Midbrain (tissue), 1 donor: Measurements from ENCODE around the gene RTP5.
"Not testable (repeated sequence)": the region's sequence is repeated elsewhere in the genome, so short reads cannot be mapped to it uniquely, and the experiment has no call there.

Source experiments
- DNase-seq: peaks from one replicate; lab custom pipeline; 2025; lab: John Stamatoyannopoulos, UW

RTP5 gene

DNA sequence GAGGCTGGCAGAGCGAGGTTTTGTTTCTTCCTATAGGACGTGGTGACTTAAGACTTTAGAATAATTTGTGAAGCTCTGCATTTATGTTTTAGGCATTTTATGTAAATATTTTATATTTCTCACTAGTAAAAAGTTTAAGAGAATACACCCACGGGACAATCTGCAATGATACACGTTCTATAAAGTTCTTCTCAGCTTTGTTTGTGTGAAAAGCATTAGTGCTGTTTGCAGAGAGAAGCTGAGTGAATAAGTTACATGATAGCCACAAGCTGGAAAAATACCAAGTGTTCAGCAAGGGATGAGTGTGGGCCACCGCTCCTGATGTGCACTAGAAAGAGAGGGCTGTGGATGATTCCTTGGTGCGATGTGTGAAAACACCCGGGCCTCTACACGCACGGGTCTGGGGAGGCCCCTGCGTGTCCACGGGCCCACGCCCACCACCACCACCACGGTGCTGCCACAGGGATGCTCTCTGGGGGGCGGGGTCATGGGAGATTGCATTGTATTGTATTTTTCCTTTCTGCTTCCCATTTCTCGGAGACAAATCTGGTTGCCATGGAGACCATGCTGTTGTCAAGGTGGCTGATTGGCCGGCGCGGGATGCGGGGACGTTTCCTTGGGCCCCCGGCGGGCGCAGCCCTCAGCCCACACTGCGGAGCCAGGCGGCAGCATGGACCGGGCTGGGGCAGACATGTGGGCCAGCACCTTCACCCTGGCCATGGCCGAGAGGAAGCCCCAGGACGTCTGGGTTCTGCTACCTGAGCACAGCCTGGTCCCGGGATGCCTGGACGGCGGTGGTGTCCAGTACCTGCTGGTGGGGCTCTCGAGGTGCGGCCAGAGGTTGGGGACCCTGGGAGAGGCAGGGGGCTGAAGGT is at the start of gene RTP5:
Gene RTP5 (plus strand): TSS at position 643 of the 875 bp plus-strand sequence. CDS start 28 bp downstream, at position 671.
- no peak for DNase-seq

DNA sequence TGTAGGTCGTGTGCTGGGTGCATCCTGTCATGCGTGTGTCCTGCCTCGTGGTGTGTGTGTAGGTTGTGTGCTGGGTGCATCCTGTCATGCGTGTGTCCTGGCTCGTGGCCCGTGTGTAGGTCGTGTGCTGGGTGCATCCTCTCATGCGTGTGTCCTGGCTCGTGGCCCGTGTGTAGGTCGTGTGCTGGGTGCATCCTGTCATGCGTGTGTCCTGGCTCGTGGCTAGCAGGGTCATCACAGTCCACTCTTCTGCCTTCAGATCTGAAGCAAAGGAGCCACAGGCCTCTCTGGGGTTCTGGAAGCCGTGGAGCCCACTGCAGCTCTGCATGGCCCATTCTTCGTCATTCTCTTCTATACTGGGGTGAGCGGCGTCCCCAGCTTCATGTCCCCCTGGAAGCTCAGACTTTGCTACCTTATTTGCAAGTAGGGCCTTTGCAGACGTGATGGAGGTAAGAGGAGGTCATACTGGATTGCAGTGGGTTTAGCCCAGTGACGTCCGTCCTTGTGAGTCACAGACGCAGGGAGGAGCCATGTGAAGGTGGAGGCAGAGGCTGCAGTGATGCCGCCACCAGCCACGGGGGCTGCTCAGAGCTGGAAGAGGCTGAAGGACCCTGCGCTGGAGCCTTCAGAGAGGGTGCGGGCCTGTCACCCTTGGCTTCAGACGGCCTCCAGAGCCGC is 49.4 kb upstream of the RTP5 start:
- not testable (repeated sequence) for DNase-seq

DNA sequence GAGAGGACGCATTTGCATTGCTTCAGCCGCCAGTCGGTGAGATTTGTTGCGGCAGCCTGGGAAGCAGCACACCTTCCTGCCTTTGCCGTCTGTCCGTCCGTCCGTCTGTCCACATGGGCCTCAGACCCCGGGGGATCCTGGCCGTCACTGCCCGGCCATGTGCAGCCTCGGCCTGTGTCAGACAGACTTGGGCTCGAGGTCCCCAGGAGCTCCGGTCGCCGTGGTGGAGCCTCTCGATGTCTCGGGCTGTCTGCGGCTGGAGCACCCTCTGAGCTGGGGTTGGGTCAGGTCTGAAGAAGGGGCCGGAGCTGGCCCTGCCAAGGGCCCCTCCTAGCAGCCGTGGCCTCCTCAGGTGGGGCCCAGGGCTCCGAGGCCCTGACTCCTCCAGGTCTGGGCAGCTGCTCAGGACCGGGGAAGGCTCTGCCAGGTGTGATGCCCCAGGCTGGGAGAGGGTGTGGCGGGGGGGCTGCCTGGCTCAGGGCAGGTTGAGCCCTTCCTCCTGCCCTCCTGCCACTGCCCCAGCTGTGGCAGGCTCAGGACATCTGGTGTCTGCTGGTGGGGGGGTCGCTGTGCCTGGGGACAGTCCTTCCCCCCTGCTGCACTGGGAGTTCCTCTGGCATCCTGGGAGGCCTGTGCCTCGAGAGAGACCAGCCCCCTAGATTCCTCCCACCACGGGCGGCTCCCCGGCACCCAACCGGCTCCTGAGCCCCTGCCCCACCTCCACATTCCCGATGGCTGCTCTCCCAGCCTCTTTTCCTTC is 48.7 kb upstream of the RTP5 start:
- no peak for DNase-seq

DNA sequence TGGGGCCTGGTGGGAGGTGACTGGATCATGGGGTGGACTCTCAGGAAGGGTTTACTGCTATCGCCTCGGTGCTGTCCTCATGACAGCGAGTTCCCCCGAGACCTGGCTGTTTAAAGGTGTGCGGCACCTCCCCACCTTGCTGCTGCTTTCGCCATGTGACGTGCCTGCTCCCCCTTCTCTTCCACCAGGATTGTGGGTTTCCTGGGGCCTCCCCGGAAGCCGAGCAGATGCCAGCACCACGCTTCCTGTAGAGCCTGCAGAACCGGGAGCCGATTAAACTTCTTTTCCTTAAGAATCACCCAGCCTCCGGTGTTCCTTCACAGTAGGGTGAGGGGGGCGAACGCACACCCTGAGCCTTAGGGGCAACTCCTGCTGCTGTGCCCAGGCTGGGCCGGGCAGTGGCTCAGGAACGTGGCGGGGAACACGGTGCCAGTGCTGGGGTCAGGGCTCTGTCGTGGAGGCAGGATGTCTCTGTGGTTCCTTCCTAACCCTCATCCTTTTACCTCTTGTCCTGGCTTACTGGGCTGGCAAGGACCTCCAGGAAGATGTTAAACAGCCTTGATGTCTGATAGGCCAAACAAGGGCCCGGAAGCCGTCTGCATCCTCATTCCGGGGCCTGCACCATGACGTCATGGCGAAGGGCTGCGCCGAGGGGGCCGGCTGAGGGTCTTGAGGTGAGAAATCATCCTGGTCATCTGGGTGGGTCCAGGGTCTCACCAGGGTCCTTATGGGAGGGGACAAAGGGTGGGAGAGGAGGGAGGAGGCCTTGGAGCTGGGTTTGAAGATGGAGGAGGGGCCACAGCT is 47.9 kb upstream of the RTP5 start:
- DNase-seq, result no peak

DNA sequence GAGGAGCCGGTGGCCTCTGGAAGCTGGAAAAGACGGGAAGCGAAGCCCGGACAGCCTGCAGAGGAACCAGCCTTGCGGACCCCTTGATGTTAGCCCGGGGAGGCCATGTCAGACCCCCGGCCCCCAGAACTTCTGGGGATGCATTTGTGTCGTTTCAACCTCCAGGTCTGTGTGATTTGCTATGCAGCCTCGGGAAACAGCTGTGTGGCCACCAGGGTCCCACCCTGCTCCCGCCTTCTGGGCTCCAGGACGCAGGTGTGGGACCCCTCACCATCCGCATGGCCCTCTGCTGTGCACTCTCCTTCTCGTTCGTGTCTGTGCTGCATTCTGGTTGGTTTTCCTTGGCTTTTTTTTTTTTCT is 47.3 kb upstream of the RTP5 start:
- DNase-seq, result no peak

DNA sequence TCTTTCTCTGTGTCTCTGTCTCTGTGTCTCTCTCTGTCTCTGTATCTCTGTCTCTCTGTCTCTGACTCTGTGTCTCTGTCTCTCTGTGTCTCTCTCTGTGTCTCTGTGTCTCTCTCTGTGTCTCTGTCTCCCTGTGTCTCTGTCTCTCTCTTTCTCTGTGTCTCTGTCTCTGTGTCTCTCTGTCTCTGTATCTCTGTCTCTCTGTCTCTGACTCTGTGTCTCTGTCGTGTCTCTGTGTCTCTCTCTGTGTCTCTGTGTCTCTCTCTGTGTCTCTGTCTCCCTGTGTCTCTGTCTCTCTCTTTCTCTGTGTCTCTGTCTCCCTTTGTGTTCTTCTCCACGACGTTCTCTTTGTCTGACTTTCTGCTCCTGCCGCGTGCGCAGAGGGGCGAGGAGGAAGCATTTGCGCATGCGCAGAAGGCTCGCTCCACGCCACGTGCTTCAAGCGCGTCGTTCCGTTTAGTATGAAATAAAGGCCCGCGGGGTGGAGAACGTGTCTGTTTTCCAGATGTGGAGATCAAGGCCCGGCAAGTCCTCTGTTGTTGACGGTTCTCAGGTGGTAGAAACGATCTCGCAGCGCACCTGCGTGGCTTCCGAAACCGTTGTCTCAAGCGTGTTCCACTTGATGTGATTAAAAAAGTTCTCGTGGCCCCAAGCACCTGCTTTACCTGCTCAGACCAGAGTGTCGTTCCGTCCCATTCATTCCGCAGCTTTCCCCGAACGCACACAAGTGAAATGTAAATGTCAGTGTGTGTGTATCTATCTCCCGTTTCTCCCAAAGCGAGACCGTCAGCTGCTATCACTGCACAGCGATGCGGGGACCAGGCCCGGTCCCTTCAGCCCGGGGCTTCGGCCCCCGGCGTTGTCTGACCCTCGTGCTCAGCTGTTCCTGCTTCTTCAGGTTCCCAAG is 45.7 kb upstream of the RTP5 start:
- DNase-seq, result not testable (repeated sequence)

DNA sequence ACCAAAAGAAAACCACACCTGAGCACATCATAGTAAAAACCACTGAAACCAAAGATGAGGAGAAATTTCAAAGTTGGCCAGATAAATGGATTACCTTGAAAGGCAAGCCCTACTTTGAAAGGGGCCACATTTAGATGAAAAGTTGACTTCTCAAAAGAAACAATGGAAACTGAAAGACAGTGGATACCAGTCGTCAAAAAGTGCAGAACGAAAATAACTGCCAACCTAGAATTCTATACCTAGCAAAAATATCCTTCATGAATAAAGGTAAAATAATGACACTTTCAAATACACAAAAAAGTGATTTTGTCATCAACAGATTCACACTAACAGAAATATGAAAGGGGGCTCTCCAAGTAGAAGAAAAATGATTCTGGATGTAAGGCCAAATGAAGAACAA is 42.1 kb upstream of the RTP5 start:
- DNase-seq, result no peak

DNA sequence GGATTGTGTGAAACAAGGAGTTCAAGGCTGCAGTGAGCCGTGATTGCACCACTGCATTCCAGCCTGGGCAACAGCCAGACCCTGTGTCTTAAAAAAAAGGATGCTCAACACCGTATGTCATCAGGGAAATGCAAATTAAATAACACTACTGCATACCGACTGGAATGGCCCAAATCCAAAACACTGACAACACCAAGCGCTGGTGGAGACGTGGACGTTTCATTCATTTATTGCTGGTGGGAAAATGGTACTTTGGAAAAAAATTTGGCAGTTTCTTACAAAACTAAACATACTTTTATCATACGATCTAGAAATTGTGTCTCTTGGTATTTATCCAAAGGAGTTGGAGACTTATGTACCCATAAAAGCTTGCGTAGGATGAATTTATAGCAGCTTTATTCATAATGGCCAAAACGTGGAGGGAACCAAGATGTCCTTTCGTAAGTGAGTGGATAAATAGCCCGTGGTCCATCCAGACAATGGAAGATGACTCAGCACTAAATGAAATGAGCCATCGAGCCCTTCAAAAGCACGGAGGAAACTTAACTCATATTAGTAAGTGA is 36.3 kb upstream of the RTP5 start:
- DNase-seq, result no peak

DNA sequence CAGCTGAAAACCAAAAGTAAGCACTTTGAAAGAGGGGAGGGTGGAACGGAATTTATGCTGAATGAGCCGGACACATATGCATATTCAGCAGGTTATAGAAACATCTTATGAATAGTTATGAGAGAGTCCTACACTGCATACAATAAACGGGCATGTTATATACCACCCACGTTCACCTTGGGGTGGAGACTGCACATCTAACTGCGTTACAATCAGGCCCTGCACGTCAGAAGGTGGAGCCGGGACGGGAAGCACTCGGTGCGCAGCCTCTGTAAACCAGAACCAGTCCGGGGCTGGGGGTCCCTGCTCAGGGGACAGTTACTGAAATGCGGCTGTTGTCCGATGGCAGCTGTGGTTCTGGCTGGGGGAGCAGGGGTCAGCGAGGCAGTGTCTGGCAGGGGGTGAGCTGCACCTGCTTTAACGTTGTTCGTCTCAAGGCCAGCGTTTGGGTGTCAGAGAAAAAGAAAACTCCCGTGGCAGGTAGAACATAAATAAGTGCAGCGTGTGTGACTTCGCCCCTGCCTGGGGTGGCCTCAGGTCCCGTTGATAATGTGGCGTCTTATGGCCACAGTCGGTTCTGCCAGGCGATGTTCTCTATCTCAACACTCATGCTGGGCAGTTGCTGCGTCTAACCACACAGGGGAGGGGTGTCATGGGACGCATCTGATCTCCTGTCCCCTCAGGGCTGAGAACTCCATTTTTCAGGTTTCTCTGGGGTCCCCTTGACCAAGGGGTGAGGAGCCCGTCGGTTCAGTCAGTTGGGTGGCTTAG is 35.6 kb upstream of the RTP5 start:
- DNase-seq, result not testable (repeated sequence)

DNA sequence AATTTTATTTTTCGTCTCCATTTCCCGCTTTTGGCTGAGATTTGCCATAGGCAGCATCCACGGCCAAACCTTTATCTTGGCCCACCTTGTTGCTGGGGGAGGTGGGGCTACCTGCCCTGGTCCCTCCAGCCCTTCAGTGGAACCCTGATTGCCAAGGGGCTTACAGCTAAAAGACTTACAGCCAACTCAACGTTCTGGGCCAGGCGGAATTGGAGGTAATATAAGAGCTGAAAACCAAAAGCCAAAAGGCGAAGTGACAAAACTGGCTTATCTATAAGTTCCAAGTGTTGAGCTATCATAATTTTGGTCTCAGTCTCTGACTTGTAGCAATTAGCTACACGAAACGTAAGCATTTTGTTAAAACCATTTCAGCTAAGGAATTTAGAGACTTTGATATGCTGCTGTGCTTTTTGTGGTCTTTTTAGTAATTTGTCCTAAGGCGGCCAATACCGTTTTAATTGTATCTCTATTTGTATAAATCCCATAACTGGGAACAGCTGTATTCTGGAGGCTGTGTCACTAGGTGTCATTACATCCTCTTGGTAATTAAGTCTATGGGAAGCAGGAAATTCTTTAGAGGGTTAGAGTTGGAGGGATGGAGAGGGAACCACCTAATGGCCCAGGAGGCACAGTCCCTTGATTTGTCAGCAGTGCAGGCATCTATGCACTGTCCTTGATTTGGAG is 34.9 kb upstream of the RTP5 start:
- no peak for DNase-seq

DNA sequence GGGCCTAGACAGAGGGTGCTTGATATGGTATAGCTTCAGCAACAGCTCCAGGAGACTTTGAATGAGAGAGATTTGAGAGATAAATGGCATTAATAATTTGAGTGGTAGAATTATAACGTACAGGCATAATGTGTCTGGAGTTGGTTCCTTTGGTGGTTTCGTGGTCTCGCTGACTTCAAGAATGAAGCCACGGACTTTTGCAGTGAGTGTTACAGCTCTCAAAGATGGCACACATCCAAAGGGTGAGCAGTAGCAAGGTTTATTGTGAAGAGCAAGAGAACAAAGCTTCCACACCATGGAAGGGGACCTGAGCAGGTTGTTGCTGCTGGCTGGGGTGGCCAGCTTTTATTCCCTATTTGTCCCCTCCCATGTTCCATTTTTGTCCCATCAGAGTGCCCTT is 33.9 kb upstream of the RTP5 start:
- no peak for DNase-seq

DNA sequence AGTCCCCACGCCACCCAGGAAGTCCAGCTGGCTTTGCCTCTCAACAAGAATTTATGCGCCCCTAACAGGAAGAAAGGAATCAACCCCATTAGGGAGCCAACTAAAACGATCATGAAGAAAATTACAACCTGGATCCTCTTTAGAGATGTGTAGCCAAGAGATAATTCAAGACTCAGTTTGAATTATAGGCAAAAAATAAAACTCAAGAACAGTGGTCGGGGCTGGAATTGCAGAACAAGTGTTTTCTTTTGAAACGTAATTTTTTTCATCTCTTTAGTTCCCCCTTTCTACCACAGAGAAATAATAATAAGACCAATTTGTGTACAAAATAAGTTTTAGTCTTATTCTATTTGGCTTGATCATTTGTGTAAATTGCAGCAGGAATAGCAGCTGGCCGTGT is 33.2 kb upstream of the RTP5 start:
- DNase-seq, result no peak

DNA sequence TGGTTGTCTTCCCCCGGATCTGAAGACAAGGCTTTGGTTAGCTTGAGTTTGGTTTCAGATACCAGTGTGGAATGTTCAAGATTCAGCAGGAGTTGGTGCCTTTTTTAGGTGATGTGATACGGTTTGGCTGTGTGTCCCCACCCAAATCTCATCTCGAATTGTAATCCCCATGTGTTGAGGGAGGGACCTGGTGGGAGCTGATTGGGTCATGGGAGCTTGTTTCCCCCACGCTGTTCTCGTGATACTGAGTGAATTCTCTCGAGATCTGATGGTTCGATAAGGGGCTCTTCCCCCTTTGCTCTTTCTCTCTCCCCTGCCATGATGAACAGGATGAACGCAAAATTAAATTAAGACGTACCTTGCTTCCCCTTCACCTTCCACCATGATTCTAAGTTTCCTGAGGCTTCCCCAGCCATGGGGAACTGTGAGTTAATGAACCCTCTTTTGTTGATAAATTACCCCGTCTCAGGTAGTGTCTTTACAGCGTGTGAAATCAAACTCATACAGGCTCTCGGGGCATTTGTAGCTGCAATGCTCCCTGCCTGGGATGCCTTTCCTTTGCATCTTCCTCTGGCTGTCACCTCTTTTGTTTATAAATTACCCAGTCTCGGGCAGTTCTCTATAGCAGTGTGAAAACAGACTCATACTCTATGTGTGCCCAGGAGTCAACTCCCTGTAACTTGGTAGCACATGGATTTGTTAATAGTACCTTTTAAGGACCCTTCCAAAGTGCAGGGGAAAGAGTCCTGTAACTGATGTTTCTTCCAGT is 32.1 kb upstream of the RTP5 start:
- no peak for DNase-seq

DNA sequence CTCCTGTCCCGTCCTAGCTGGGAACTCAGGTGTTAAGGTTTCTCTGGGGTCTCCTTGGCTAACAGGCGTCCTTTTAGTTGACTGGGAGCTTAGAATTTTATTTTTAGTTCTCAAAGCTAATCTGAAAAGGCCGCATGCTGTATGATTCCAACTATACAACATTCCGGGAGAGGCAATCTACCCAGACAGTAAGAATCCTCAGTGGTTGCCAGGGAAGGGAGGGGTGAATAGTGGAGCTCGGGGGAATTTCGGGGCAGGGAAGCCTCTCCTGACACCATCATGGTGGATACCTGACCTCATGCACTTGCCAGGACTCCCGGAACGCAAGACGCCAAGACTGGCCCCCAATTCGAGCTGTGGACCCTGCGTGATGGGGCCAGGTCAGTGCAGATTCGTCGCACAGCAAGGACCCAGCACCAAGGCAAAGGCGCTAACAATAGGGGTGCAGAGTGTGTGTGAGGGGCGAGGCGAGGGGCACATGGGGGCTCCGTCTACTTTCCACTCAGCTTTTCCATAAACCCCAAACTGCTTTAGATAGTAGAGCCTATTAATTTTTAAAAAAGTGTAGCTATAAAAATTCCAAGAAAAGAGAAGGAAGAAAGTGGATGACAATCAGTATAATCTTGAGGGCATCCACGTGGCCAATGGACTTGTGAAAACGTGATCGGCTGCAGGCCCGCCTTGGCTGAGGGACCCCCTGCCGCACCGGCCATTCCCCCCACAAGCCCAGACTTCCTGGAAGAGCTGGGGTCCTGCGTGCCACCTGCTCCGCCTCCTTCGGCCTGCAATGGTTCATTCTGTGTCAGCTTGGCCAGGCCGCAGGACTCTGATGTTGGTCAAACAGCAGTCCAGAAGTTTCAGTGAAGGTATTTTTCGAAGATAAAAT is 28.1 kb upstream of the RTP5 start:
- no peak for DNase-seq

DNA sequence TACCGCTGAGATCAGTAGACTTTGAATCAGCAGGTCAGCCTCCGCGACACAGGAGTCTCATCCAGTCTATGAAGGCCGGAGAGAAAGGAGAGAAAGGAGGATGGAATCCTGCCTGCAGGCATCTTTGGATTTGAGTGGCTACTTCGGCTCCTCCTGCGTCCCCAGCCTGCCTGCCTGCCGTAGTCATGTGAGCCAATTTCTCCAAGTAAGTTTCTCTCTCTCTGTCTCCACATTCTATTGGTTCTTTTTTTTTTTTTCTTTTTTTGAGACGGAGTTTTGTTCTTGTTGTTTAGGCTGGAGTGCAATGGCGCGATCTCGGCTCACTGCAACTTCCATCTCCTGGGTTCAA is 27.5 kb upstream of the RTP5 start:
- DNase-seq, result no peak

DNA sequence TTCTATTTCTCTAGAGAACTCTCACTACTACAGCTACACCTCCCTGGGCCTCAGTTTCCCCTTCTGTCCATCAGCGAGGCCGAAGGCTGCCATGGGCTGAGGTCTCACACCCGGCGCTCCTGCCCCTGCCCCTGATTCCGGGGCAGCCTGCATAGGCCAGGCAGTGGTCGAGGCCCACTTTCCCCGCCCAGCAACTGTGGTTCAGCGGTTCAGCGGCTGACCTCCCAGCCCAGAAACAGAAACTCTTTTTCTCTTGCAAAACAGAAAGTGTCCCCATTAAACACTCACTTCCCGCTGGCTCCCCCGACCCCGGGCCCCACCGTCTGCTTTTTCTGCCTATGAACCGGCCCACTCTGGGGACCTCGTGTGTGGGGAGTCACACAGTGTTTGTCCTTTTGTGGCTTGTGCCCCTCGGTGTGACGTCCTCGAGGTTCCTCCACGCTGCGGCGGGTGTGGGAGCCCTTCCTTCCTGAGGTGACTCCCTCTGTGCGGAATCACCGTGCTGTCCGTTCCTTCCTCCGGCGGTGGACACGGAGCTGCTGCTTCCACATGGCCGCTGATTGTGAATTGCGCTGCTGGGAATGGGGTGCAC is 26.8 kb upstream of the RTP5 start:
- no peak for DNase-seq
